Duodenal mucosa (tissue), 2 donors: ENCODE measurements around the gene SKP1.

Experiments
- H3K27ac ChIP-seq: one replicate; pipeline ENCODE4 v1.7.0; 2013; ENCODE audit warnings: low read depth, low read length
- H3K27me3 ChIP-seq, 2 donors: one replicate each; pipeline ENCODE4 v1.7.0; 2013; ENCODE audit warnings: low read length in 2 of 2, control low read depth in 1 of 2; ENCODE audit not compliant: insufficient read depth in 2 of 2, control insufficient read depth in 1 of 2
- H3K36me3 ChIP-seq, 2 donors: one replicate each; pipeline ENCODE4 v1.7.0; 2013; ENCODE audit warnings: low read length in 2 of 2, control low read depth in 1 of 2; ENCODE audit not compliant: insufficient read depth in 2 of 2, control insufficient read depth in 1 of 2
- H3K4me1 ChIP-seq, 2 donors: one replicate each; pipeline ENCODE4 v1.7.0; 2013; ENCODE audit warnings: low read length in 2 of 2, control low read depth in 1 of 2; ENCODE audit not compliant: insufficient read depth in 2 of 2, control insufficient read depth in 1 of 2
- H3K4me3 ChIP-seq, 2 donors: one replicate each; pipeline ENCODE4 v1.7.0; 2013; ENCODE audit warnings: low read length in 2 of 2, low read depth in 1 of 2
- H3K9ac ChIP-seq, 2 donors: one replicate each; pipeline ENCODE4 v1.7.0; 2013; ENCODE audit warnings: low read length in 2 of 2, low read depth in 1 of 2
- H3K9me3 ChIP-seq, 2 donors: one replicate each; pipeline ENCODE4 v1.7.0; 2013; ENCODE audit warnings: low read length in 2 of 2, control low read depth in 1 of 2; ENCODE audit not compliant: control insufficient read depth in 1 of 2

The SKP1 gene

DNA sequence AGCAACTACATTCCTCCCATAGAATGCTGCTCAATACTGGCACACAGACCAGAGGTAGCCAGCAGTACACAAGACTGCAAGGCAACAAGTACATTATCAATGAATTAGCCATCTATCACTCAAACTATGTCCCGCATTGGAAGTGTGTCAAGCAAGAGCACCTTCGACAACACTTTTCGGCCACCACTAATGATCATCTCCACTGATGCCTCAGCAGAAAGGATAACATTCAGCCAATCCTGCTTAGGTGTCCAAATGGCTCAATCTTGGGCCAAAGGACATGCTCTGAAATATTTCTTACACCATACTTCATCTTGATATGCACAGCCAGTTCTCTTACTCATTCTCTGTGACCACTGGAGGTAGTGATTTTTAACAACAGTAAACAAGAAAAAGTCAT lies 25.0 kb downstream of the SKP1 start:
- Histone ChIP-seq H3K9ac (no peak overlapping the region), H3K4me3 (no peak overlapping the region), H3K36me3 (peaks cover 35 to 78% of the 10 kb centered on the region in 2 donors), H3K9me3 (no peaks in the 10 kb centered on the region), H3K27ac (no peak overlapping the region), H3K27me3 (no peaks in the 10 kb centered on the region), H3K4me1 (peaks cover 0 to 24% of the 10 kb centered on the region in 2 donors)

- H3K9ac ChIP-seq: no peak overlapping the region
- H3K4me1 ChIP-seq: peaks cover 0 to 24% of the 10 kb centered on the region in 2 donors
- H3K36me3 ChIP-seq: peaks cover 34 to 77% of the 10 kb centered on the region in 2 donors
- H3K4me3 ChIP-seq: no peak overlapping the region
- H3K27ac ChIP-seq: no peak overlapping the region
- H3K9me3 ChIP-seq: no peaks in the 10 kb centered on the region
- H3K27me3 ChIP-seq: no peaks in the 10 kb centered on the region
These were observed 27.0 kb downstream of the SKP1 start for GRCh38 chr5:134149571-134150303.

- Histone ChIP-seq H3K27ac (no peak overlapping the region), H3K4me1 (peaks cover 0 to 24% of the 10 kb centered on the region in 2 donors), H3K9ac (no peak overlapping the region)
These were observed 27.7 kb downstream of the SKP1 start for GRCh38 chr5:134148986-134149539.

GRCh38 chr5:134148316-134148715 lies 28.4 kb downstream of the SKP1 start:
- Histone ChIP-seq H3K4me1 (peaks cover 0 to 24% of the 10 kb centered on the region in 2 donors), H3K36me3 (peaks cover 30 to 79% of the 10 kb centered on the region in 2 donors), H3K9me3 (no peaks in the 10 kb centered on the region), H3K27me3 (no peaks in the 10 kb centered on the region), H3K27ac (no peak overlapping the region), H3K9ac (no peak overlapping the region), H3K4me3 (no peak overlapping the region)

More at GRCh38 chr5:134148986-134149539, 27.7 kb downstream of the SKP1 start:
- Histone ChIP-seq H3K27me3 (no peaks in the 10 kb centered on the region), H3K36me3 (peaks cover 33 to 79% of the 10 kb centered on the region in 2 donors), H3K9me3 (no peaks in the 10 kb centered on the region), H3K4me3 (no peak overlapping the region)

DNA sequence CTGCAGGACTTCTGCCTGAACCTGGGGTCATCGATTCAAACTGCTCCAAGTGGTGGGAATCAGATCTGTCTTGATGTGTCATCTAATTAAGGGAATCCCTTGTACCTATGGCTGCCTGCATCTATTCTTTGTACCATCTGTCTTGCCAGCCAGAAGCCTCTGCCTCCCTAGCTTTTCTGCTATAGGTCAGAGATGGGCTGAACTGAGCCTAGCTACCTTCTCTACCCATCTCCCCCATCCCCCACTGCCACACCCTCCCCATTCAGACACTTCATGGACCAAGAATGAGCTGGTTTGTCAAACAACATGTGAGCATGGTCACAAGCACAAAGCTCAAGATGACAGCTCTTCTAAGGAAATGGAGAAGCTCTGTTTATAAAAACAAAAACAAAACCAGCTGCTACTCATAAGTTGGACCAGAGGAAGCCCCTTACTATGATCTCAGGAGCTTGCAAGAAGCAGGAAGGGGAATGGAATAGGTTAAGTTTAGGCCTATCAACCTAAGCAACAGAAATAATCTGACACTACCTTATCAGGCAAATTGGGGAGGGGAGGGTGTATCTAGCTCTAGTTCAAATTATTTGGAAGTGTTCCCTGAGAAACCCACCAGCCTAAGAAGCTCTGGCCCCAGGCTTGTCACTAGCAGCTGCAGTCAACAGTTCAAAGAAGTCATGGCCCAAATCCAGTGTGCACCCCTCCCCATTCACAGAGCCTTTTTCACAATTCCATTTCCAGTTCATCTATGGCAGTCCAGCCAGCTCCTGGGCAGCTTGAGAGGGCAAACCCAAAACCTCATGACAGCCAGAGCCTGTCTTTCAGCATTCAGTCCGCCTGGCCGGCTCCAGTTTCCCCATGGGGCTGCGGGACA lies 29.9 kb downstream of the SKP1 start:
- H3K36me3 ChIP-seq: peaks cover 39 to 81% of the 10 kb centered on the region in 2 donors
- no peak overlapping the region for H3K9ac ChIP-seq
- no peaks in the 10 kb centered on the region for H3K9me3 ChIP-seq
- no peak overlapping the region for H3K4me3 ChIP-seq
- no peaks in the 10 kb centered on the region for H3K27me3 ChIP-seq
- H3K4me1 ChIP-seq: peaks cover 0 to 24% of the 10 kb centered on the region in 2 donors
- no peak overlapping the region for H3K27ac ChIP-seq

- H3K36me3 ChIP-seq: peaks cover 35 to 76% of the 10 kb centered on the region in 2 donors
- H3K27me3 ChIP-seq: no peaks in the 10 kb centered on the region
- H3K9ac ChIP-seq: no peak overlapping the region
- H3K27ac ChIP-seq: no peak overlapping the region
- H3K4me3 ChIP-seq: no peak overlapping the region
- peaks cover 2 to 18% of the 10 kb centered on the region in 2 donors for H3K4me1 ChIP-seq
- no peaks in the 10 kb centered on the region for H3K9me3 ChIP-seq
These were observed 30.8 kb downstream of the SKP1 start for GRCh38 chr5:134145779-134146581.

DNA sequence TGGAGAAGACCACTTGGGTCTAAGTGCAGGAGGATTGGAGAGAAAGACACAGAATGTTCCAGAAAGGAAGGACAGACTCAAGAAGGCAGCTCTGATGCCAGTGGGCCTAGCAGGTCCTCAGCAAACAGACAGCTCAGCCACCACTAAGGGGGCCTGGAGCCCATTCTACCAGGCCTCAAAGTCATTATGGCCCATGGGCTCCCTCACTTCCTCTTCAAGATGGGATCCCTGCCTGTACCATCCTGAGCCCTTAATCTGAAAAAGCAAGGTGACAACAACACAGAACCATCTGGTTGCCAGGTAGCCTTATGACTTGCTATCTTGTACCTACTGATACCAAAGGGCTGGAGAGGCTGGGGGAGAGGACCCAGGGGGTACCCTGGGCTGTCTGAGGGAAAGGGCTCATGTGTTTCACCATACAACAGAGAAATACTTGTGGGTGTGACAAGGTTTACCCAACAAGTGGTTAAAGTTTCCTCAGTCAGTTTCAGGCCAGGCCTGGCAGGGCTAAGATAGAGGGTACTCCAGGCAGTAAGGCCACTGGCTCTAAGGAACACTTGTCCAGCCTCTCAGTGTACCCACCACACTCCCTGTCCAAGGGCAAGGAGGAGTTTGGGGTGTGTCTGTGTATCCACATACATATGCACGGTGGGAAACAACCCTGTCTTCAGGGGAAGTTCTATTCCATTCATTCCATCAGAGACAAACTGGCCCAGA lies 31.6 kb downstream of the SKP1 start:
- H3K4me1 ChIP-seq: peaks cover 8 to 19% of the 10 kb centered on the region in 2 donors
- peaks cover 33 to 77% of the 10 kb centered on the region in 2 donors for H3K36me3 ChIP-seq
- H3K27me3 ChIP-seq: no peaks in the 10 kb centered on the region
- H3K4me3 ChIP-seq: no peak overlapping the region
- no peak overlapping the region for H3K9ac ChIP-seq
- no peak overlapping the region for H3K27ac ChIP-seq
- no peaks in the 10 kb centered on the region for H3K9me3 ChIP-seq

DNA sequence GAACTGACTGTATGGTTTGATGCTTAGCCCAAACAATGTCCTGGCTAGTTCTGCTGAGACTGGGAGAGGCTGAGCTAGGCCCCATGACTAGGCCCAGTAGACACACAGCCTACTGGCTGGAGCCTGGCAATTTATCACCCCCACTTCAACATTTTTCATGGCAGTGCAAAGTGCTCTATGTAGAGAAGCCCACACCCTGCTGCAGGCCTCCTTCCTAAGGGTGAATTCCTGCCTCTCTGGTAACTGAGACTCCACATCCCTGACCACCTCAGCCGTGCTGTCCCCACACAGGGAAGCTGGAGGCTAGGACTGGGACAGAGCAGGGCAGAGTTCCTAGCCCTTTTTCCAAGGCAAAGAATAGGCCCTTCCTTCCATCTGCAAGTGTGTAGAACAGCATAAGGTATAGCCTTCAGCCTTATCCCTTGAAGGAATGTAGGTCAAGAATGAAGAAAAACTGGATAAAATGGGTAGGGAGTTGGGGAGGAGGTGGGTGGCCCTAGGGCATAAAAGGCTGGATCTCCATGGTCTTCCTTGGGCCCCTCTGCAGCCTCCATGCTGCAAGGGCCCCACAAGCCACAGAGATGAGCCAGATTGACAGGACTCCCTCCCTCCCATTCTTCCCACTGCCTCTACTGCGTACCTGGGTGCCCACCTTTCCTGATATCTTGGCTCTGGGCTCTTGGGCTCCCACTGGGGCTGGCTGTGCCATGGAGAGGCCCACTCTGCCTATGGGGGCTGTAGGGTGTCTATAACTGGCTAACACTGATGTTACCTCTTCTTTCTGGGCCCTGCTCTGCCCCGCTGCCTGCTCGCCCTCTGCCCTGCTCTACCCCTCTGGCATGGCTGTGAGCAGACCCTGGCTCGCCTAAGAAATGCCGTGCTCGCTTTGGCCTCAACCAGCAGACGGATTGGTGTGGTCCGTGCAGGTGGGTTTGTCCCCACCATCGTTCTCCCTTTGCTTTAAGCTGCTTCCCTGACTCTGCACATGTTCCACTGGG lies 32.5 kb downstream of the SKP1 start:
- Histone ChIP-seq H3K27me3 (no peaks in the 10 kb centered on the region), H3K4me1 (peaks cover 8 to 11% of the 10 kb centered on the region in 2 donors), H3K9me3 (no peaks in the 10 kb centered on the region), H3K36me3 (peaks cover 30 to 78% of the 10 kb centered on the region in 2 donors), H3K27ac (no peak overlapping the region), H3K9ac (no peak overlapping the region), H3K4me3 (no peak overlapping the region)
